Activated CD8-positive, alpha-beta T cell treated with anti-CD3 and anti-CD28 coated beads for 36 hours (primary cell): ENCODE measurements around the gene STRAP. TPM values are rescaled to one million over a fixed set of nuclear protein-coding genes. Genes with fewer than 3 reads are reported as not detected.

ENCODE experiments used
- ATAC-seq: fragments of 200-7000 bp; cut with Tn5 transposase; one replicate; pipeline ENCODE4 v1.10.0; 2021; ENCODE audit warnings: mild to moderate bottlenecking, moderate library complexity
- CTCF ChIA-PET: fragments of 350-600 bp; sonication (Branson Sonifier 250); formaldehyde crosslinking; loops from one replicate; lab custom pipeline; 2021; ENCODE audit warnings: antibody characterized with exemption; lab: Charles Lee
- POLR2A ChIA-PET: fragments of 350-600 bp; sonication (Branson Sonifier 250); formaldehyde crosslinking; loops from one replicate; lab custom pipeline; 2021; ENCODE audit warnings: antibody characterized with exemption; lab: Charles Lee
- DNase-seq: peaks from one replicate; pipeline ENCODE4 v3.0.0-alpha.2; 2020
- H3K27ac Mint-ChIP-seq: one replicate; pipeline ENCODE4 v1.8.0; 2021; ENCODE audit warnings: mild to moderate bottlenecking, mixed read lengths
- H3K27me3 Mint-ChIP-seq: one replicate; pipeline ENCODE4 v1.8.0; 2021; ENCODE audit warnings: mixed read lengths
- H3K36me3 Mint-ChIP-seq: one replicate; pipeline ENCODE4 v1.8.0; 2021; ENCODE audit warnings: low read depth, mixed read lengths
- H3K4me1 Mint-ChIP-seq: one replicate; pipeline ENCODE4 v1.8.0; 2021; ENCODE audit warnings: low read depth, mixed read lengths
- H3K4me3 Mint-ChIP-seq: one replicate; pipeline ENCODE4 v1.8.0; 2021; ENCODE audit warnings: mild to moderate bottlenecking, moderate library complexity, mixed read lengths
- H3K9me3 Mint-ChIP-seq: one replicate; pipeline ENCODE4 v1.8.0; 2021; ENCODE audit warnings: mixed read lengths
- intact Hi-C: fragments of 100-400 bp; cut with micrococcal nuclease; formaldehyde crosslinking; loops from one replicate; pipeline ENCODE4 v1.10.0; 2022
- total RNA-seq, 2 experiments: library from RNA; stranded (reverse); gene quantifications; one replicate each; pipeline ENCODE4 v1.2.3, GENCODE V29; 2021
- TF ChIP-seq, protein P1 (sequence below): fragments of 200-600 bp; IDR thresholded peaks from one replicate; pipeline ENCODE4 v1.8.0; 2022; ENCODE audit warnings: antibody characterized with exemption, mild to moderate bottlenecking

Gene STRAP
- total RNA-seq, 2 experiments from 2014 or later, result 138 to 140 TPM

DNA sequence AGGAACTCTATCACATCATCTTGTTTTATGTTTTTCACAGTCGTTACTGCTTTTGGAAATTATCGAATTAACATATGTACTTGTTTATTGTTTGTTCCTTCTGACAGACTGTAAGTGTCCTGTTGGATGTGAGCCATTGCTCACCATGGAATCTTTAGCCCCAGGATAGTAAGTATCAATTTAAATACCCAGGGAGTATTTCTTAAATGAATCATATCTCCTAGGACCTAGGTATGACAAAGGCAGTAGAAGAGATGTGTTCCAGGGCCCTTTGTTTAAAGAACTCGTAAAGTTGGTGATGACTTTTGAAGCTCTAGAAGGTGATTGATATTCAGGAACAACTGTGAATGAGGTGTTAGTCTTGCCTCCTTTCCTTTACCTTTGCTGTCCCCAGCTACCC, 30.3 kb upstream of the STRAP start:
- intact Hi-C loops, result no loop called here
- Mint-ChIP-seq H3K4me1 (no peaks in the 10 kb centered on the region), H3K9me3 (no peaks in the 10 kb centered on the region), H3K36me3 (no peaks in the 10 kb centered on the region), H3K4me3 (no peak overlapping the region), H3K27me3 (no peaks in the 10 kb centered on the region), H3K27ac (no peak overlapping the region)
- DNase-seq (no peak), ATAC-seq (no peak)
- ChIA-PET POLR2A (interaction anchor here (0.5 kb wide), 1 partner anchor 210 kb away, joined by 3 read pairs; no protein-coding TSS in a partner anchor), CTCF (interaction anchor here (3.0 kb wide), 1 partner anchor 261 kb away, joined by 13 read pairs; no protein-coding TSS in a partner anchor)
- TF ChIP-seq, protein P1, sequence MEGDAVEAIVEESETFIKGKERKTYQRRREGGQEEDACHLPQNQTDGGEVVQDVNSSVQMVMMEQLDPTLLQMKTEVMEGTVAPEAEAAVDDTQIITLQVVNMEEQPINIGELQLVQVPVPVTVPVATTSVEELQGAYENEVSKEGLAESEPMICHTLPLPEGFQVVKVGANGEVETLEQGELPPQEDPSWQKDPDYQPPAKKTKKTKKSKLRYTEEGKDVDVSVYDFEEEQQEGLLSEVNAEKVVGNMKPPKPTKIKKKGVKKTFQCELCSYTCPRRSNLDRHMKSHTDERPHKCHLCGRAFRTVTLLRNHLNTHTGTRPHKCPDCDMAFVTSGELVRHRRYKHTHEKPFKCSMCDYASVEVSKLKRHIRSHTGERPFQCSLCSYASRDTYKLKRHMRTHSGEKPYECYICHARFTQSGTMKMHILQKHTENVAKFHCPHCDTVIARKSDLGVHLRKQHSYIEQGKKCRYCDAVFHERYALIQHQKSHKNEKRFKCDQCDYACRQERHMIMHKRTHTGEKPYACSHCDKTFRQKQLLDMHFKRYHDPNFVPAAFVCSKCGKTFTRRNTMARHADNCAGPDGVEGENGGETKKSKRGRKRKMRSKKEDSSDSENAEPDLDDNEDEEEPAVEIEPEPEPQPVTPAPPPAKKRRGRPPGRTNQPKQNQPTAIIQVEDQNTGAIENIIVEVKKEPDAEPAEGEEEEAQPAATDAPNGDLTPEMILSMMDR, result no peak

DNA sequence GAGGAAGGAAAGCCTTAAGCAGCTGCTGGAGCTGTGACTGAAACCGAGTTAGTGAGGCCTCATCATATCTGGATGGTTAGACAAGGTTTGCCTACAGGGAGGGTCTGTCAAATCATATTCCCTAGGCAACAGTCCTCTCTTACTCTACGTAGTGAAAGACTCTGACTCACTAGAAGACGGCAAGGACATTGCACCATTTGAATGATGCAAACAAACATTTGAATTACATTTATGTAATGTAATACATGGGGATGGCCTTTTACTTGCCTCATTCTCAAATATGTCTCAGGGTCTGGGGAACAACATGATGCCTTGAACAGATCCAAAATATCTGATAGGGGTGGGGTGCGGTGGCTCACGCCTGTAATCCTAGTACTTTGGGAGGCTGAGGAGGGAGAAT, 29.8 kb upstream of the STRAP start:
- TF ChIP-seq, protein P1, result no peak
- no peak overlapping the region for H3K4me3 Mint-ChIP-seq
- DNase-seq, result no peak
- no peak overlapping the region for H3K27ac Mint-ChIP-seq
- H3K27me3 Mint-ChIP-seq, result no peaks in the 10 kb centered on the region
- ChIA-PET POLR2A (interaction anchor here (0.6 kb wide), 1 partner anchor 11 kb away, joined by 3 read pairs; no protein-coding TSS in a partner anchor), CTCF (interaction anchor here (3.0 kb wide), 1 partner anchor 262 kb away, joined by 13 read pairs; no protein-coding TSS in a partner anchor)
- H3K36me3 Mint-ChIP-seq, result no peaks in the 10 kb centered on the region
- intact Hi-C loops, result no loop called here
- no peak for ATAC-seq
- no peaks in the 10 kb centered on the region for H3K9me3 Mint-ChIP-seq
- H3K4me1 Mint-ChIP-seq, result no peaks in the 10 kb centered on the region

DNA sequence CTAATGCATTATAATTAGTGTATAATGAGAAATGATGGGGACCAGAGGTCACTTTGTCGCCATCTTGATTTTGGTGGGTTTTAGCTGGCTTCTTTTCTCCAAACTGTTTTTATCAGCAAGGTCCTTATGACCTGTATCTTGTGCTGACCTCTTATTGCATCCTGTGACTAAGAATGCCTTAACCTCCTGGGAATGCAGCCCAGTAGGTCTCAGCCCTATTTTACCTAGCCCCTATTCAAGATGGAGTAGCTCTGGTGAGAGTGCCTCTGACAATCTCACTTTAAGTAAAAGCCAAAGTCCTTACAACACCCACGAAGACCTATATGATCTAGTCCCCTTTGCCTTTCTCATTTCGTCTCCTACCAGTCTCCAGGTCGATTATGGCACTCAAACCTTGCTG, 28.3 kb upstream of the STRAP start:
- intact Hi-C loops, result no loop called here
- TF ChIP-seq, protein P1, result no peak
- Mint-ChIP-seq H3K4me3 (no peak overlapping the region), H3K4me1 (no peaks in the 10 kb centered on the region), H3K9me3 (no peaks in the 10 kb centered on the region), H3K27ac (no peak overlapping the region), H3K36me3 (no peaks in the 10 kb centered on the region), H3K27me3 (peaks cover 10% of the 10 kb centered on the region)
- CTCF ChIA-PET, result interaction anchor here (0.8 to 6.1 kb wide), 3 partner anchors 259 to 322 kb away, joined by 3 to 93 read pairs (median 4); no protein-coding TSS in a partner anchor
- ATAC-seq (no peak), DNase-seq (no peak)
- POLR2A ChIA-PET, result no interaction called here

GRCh38 chr12:15854916-15855315, 27.3 kb upstream of the STRAP start:
- H3K36me3 Mint-ChIP-seq, result no peaks in the 10 kb centered on the region
- H3K4me3 Mint-ChIP-seq, result no peak overlapping the region
- H3K4me1 Mint-ChIP-seq, result no peaks in the 10 kb centered on the region
- ChIA-PET CTCF (interaction anchor here (0.8 to 6.1 kb wide), 8 partner anchors 7 to 634 kb away, joined by 3 to 93 read pairs (median 4); partner anchors contain the start of gene RERG), POLR2A (interaction anchor here (0.9 kb wide), 1 partner anchor 66 kb away, joined by 3 read pairs; the partner anchor contains the start of gene EPS8)
- no peak for DNase-seq
- no peak for ATAC-seq
- TF ChIP-seq, protein P1, result no peak
- peaks cover 13% of the 10 kb centered on the region for H3K27me3 Mint-ChIP-seq
- intact Hi-C loops, result loop anchor here (5.0 kb wide), 1 partner anchor 323 kb away; no protein-coding TSS in a partner anchor
- no peaks in the 10 kb centered on the region for H3K9me3 Mint-ChIP-seq
- H3K27ac Mint-ChIP-seq, result no peak overlapping the region

DNA sequence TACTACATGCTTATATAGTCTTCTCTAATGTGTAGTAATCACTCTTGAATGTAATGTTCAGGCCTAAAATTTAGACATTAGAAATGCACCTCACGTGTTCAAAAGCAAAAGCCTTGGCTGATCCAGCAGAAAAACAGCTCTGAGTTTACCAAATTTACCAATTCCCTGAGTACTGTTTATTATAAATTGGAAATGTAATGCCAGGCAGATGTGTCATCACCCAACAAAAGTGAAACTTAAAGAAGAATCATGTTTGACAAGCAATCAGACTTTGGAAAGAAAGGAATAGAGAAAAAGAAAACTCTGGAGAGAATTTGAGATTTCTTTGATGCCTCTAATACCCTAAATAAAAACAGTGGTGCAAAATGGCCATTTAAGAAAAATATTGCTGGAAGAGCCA, 26.5 kb upstream of the STRAP start:
- H3K4me3 Mint-ChIP-seq, result no peak overlapping the region
- TF ChIP-seq, protein P1, result no peak
- intact Hi-C loops, result loop anchor here (1.0 to 5.0 kb wide), 2 partner anchors 265 to 323 kb away; no protein-coding TSS in a partner anchor
- ChIA-PET POLR2A (interaction anchor here (0.9 kb wide), 1 partner anchor 67 kb away, joined by 3 read pairs; the partner anchor contains the start of gene EPS8), CTCF (interaction anchor here (0.8 to 6.1 kb wide), 10 partner anchors 8 to 634 kb away, joined by 3 to 93 read pairs (median 4); partner anchors contain the start of gene RERG)
- H3K36me3 Mint-ChIP-seq, result no peaks in the 10 kb centered on the region
- no peaks in the 10 kb centered on the region for H3K9me3 Mint-ChIP-seq
- ATAC-seq (no peak), DNase-seq (no peak)
- H3K4me1 Mint-ChIP-seq, result no peaks in the 10 kb centered on the region
- H3K27ac Mint-ChIP-seq, result no peak overlapping the region
- H3K27me3 Mint-ChIP-seq, result peaks cover 14% of the 10 kb centered on the region
